ENCODE data around the gene REM1. TPM values are rescaled to one million over a fixed set of nuclear protein-coding genes. Genes with fewer than 3 reads are reported as not detected.

REM1 gene
- total and polyA plus RNA-seq, 2 of the 13 experiments (the other 11 are each of a cell fraction or from before 2014, with no cell fraction given): not detected

DNA sequence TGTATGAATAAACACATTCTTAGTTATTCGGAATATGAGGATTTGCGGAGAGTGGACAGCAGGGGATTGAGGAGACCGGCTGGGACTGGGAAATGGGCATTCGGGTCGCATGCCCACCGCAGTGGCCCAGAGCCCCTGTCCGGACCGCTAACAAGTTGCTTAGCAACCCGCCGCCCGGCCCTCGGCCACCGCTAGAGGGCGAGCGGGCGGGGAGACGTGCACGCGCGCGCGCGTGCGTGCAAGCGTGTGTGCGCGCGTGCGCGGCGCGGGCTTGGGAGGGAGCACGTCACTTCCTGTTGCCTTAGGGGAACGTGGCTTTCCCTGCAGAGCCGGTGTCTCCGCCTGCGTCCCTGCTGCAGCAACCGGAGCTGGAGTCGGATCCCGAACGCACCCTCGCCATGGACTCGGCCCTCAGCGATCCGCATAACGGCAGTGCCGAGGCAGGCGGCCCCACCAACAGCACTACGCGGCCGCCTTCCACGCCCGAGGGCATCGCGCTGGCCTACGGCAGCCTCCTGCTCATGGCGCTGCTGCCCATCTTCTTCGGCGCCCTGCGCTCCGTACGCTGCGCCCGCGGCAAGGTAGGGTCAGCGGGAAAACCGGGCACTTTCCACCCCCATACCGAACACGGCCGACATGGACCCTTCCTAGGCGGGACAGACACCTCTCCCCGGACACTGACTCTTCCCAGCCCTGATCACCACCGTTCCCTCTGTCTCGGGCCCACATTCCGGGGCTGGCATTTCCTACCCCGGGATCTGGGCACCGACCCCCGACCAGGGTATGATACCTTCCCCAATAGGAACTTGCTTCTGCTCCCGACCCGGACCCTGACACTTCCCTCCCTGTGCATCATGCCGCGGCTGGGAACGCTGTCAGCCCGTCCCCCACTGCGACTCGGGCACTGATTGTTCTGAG, 39.3 kb downstream of the REM1 start, which contains the start of gene HM13 (continued):
- TF ChIP-seq, protein P1, sequence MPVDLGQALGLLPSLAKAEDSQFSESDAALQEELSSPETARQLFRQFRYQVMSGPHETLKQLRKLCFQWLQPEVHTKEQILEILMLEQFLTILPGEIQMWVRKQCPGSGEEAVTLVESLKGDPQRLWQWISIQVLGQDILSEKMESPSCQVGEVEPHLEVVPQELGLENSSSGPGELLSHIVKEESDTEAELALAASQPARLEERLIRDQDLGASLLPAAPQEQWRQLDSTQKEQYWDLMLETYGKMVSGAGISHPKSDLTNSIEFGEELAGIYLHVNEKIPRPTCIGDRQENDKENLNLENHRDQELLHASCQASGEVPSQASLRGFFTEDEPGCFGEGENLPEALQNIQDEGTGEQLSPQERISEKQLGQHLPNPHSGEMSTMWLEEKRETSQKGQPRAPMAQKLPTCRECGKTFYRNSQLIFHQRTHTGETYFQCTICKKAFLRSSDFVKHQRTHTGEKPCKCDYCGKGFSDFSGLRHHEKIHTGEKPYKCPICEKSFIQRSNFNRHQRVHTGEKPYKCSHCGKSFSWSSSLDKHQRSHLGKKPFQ (CRISPR knock-in tag; IDR thresholded peaks at IDR 0.05; ENCODE audit: insufficient replicate concordance): no peak
- no peak; the same call in 1 of the 2 replicates for TF ChIP-seq ZSCAN30 (CRISPR knock-in tag; IDR thresholded peaks at IDR 0.05)
- TF ChIP-seq KLF15 (CRISPR knock-in tag; IDR thresholded peaks at IDR 0.05; ENCODE audit: borderline replicate concordance): peak; percentile 93
- TF ChIP-seq BCL6 (CRISPR knock-in tag; IDR thresholded peaks at IDR 0.05): no peak
- TF ChIP-seq, protein P2, sequence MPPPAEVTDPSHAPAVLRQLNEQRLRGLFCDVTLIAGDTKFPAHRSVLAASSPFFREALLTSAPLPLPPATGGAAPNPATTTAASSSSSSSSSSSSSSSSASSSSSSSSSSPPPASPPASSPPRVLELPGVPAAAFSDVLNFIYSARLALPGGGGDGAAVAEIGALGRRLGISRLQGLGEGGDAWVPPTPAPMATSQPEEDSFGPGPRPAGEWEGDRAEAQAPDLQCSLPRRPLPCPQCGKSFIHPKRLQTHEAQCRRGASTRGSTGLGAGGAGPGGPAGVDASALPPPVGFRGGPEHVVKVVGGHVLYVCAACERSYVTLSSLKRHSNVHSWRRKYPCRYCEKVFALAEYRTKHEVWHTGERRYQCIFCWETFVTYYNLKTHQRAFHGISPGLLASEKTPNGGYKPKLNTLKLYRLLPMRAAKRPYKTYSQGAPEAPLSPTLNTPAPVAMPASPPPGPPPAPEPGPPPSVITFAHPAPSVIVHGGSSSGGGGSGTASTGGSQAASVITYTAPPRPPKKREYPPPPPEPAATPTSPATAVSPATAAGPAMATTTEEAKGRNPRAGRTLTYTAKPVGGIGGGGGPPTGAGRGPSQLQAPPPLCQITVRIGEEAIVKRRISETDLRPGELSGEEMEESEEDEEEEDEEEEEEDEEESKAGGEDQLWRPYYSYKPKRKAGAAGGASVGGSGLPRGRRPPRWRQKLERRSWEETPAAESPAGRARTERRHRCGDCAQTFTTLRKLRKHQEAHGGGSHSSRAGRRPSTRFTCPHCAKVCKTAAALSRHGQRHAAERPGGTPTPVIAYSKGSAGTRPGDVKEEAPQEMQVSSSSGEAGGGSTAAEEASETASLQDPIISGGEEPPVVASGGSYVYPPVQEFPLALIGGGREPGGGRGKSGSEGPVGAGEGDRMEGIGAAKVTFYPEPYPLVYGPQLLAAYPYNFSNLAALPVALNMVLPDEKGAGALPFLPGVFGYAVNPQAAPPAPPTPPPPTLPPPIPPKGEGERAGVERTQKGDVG (CRISPR knock-in tag; IDR thresholded peaks at IDR 0.05; ENCODE audit: borderline replicate concordance): peak; percentile 80; the same call in 1 of the 2 replicates
- TF ChIP-seq ZKSCAN1 (IDR thresholded peaks at IDR 0.05; ENCODE audit: low read length): peak; percentile 11; the same call in 1 of the 2 replicates
- TF ChIP-seq ZFX (CRISPR knock-in tag; IDR thresholded peaks at IDR 0.05; ENCODE audit: low read depth): peak; percentile 99
- peak; percentile 98 for TF ChIP-seq ZNF451 (CRISPR knock-in tag; IDR thresholded peaks at IDR 0.05)
- peak; percentile 98 for TF ChIP-seq ATF7-NPFF (CRISPR knock-in tag; IDR thresholded peaks at IDR 0.05; ENCODE audit: low read depth)
- no peak for TF ChIP-seq NFE2L2 (IDR thresholded peaks at IDR 0.05; ENCODE audit: low read length)
- peak; percentile 38; the same call in 1 of the 2 replicates for TF ChIP-seq TARDBP (CRISPR knock-in tag; IDR thresholded peaks at IDR 0.05)
- TF ChIP-seq, protein P3, sequence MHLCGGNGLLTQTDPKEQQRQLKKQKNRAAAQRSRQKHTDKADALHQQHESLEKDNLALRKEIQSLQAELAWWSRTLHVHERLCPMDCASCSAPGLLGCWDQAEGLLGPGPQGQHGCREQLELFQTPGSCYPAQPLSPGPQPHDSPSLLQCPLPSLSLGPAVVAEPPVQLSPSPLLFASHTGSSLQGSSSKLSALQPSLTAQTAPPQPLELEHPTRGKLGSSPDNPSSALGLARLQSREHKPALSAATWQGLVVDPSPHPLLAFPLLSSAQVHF (CRISPR knock-in tag; IDR thresholded peaks at IDR 0.05): no peak; the same call in 1 of the 2 replicates
- TF ChIP-seq CAMTA2 (CRISPR knock-in tag; IDR thresholded peaks at IDR 0.05; ENCODE audit: borderline replicate concordance): no peak
- TF ChIP-seq, protein P4, sequence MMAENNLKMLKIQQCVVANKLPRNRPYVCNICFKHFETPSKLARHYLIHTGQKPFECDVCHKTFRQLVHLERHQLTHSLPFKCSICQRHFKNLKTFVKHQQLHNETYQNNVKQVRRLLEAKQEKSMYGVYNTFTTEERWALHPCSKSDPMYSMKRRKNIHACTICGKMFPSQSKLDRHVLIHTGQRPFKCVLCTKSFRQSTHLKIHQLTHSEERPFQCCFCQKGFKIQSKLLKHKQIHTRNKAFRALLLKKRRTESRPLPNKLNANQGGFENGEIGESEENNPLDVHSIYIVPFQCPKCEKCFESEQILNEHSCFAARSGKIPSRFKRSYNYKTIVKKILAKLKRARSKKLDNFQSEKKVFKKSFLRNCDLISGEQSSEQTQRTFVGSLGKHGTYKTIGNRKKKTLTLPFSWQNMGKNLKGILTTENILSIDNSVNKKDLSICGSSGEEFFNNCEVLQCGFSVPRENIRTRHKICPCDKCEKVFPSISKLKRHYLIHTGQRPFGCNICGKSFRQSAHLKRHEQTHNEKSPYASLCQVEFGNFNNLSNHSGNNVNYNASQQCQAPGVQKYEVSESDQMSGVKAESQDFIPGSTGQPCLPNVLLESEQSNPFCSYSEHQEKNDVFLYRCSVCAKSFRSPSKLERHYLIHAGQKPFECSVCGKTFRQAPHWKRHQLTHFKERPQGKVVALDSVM (CRISPR knock-in tag; IDR thresholded peaks at IDR 0.05): peak; percentile 75
- TF ChIP-seq ZNF251 (CRISPR knock-in tag; IDR thresholded peaks at IDR 0.05): 0 out of 2 replicates have a peak, but pooled peaks have one; percentile 75
- TF ChIP-seq, protein P5, sequence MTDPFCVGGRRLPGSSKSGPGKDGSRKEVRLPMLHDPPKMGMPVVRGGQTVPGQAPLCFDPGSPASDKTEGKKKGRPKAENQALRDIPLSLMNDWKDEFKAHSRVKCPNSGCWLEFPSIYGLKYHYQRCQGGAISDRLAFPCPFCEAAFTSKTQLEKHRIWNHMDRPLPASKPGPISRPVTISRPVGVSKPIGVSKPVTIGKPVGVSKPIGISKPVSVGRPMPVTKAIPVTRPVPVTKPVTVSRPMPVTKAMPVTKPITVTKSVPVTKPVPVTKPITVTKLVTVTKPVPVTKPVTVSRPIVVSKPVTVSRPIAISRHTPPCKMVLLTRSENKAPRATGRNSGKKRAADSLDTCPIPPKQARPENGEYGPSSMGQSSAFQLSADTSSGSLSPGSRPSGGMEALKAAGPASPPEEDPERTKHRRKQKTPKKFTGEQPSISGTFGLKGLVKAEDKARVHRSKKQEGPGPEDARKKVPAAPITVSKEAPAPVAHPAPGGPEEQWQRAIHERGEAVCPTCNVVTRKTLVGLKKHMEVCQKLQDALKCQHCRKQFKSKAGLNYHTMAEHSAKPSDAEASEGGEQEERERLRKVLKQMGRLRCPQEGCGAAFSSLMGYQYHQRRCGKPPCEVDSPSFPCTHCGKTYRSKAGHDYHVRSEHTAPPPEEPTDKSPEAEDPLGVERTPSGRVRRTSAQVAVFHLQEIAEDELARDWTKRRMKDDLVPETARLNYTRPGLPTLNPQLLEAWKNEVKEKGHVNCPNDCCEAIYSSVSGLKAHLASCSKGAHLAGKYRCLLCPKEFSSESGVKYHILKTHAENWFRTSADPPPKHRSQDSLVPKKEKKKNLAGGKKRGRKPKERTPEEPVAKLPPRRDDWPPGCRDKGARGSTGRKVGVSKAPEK (CRISPR knock-in tag; IDR thresholded peaks at IDR 0.05; ENCODE audit: borderline replicate concordance): peak; percentile 82; the same call in 1 of the 2 replicates
- peak; percentile 97 for TF ChIP-seq ZNF564 (CRISPR knock-in tag; IDR thresholded peaks at IDR 0.05)

Data from HepG2 (cell line).